ENCODE data around the gene TIMP2. TPM values are rescaled to one million over a fixed set of nuclear protein-coding genes. Genes with fewer than 3 reads are reported as not detected.

TIMP2 gene
- total RNA-seq, 1 experiment from 2014 or later: 64.8 TPM

DNA sequence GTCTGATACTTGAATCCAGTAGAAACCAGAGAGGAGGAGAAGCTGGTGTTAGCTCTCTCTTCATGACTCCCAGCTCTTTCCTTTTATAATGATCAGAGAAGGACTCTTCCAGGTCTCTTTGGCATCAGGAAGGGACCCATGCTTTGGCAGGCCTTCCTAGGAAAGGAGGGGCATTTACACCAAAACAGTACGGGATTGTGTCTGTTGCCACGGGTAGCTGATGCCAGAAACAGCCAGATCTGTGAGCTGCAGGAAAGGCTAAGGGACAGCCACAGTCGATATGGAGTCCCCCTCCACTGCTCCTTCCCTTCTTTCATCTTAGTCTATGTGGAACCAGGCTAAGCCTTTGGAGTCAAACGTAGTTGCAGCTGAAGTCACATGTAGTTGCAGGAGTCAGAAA, 31.5 kb downstream of the TIMP2 start:
- Histone ChIP-seq H3K27me3 (ENCODE audit: insufficient read depth, low read length) (no peaks in the 10 kb centered on the region), H3K36me3 (ENCODE audit: control insufficient read depth in 1 of 2, insufficient read depth in 2 of 2, low read length in 2 of 2) (no peaks in the 10 kb centered on the region), H3K4me1 (ENCODE audit: control insufficient read depth in 1 of 2, insufficient read depth in 2 of 2, low read length in 2 of 2) (peaks cover 0 to 8% of the 10 kb centered on the region in 2 experiments; a peak in 1 of 4 replicates), H3K9me3 (ENCODE audit: control insufficient read depth in 1 of 2, insufficient read depth in 1 of 2, low read depth in 1 of 2, low read length in 2 of 2) (no peaks in the 10 kb centered on the region), H3K27ac (ENCODE audit: low read depth, low read length) (no peak overlapping the region), H2AFZ (ENCODE audit: low read depth, low read length, poor library complexity, severe bottlenecking) (no peak overlapping the region), H3K79me2 (ENCODE audit: insufficient read depth, low read length) (peaks cover 6% of the 10 kb centered on the region; the same call in 1 of the 2 replicates), H4K20me1 (ENCODE audit: insufficient read depth) (no peaks in the 10 kb centered on the region), H3K9ac (ENCODE audit: low read length) (no peak overlapping the region), H3K4me3 (replicated peaks in 1 of 2; ENCODE audit: low read depth in 1 of 2, low read length in 2 of 2) (no peak overlapping the region), H3K4me2 (ENCODE audit: low read length) (no peak overlapping the region), H3K9me2 (ENCODE audit: insufficient read depth) (no peaks in the 10 kb centered on the region)
- no TSS peak for BruUV-seq (replicated peaks)
- ChIA-PET POLR2A (interaction anchor here (0.8 kb wide), 1 partner anchor 29 kb away, joined by 3 read pairs; no protein-coding TSS in a partner anchor), RAD21 (ENCODE audit: low non-redundant PET in 1 of 2, low total read pairs in 2 of 2, uncharacterized antibody in 2 of 2, unreplicated experiment in 2 of 2) (no interaction called here), CTCF (interaction anchor here (0.6 kb wide), 1 partner anchor 28 kb away, joined by 3 read pairs; no protein-coding TSS in a partner anchor)
- no peak for DNase-seq (ENCODE audit: low read depth, low spot score)
- intact Hi-C loops (cut with micrococcal nuclease): no loop called here
- TF ChIP-seq POLR2A (IDR thresholded peaks at IDR 0.05; ENCODE audit: borderline replicate concordance, extremely low read depth, insufficient read depth, insufficient read length): no peak
- TF ChIP-seq YY1 (IDR thresholded peaks at IDR 0.05; ENCODE audit: extremely low read depth, insufficient replicate concordance, low read depth, low read length): no peak
- no peak for ATAC-seq

- H2AFZ ChIP-seq (ENCODE audit: low read depth, low read length, poor library complexity, severe bottlenecking): no peak overlapping the region
- BruUV-seq (replicated peaks): no TSS peak
- ChIA-PET RAD21 (ENCODE audit: low non-redundant PET in 1 of 2, low total read pairs in 2 of 2, uncharacterized antibody in 2 of 2, unreplicated experiment in 2 of 2) (no interaction called here), POLR2A (no interaction called here), CTCF (no interaction called here)
- H3K4me2 ChIP-seq (ENCODE audit: low read length): no peak overlapping the region
- no peak overlapping the region for H3K27ac ChIP-seq (ENCODE audit: low read depth, low read length)
- no peak overlapping the region for H3K4me3 ChIP-seq (replicated peaks in 1 of 2; ENCODE audit: low read depth in 1 of 2, low read length in 2 of 2)
- peaks cover 0 to 8% of the 10 kb centered on the region in 2 experiments; a peak in 1 of 4 replicates for H3K4me1 ChIP-seq (ENCODE audit: control insufficient read depth in 1 of 2, insufficient read depth in 2 of 2, low read length in 2 of 2)
- no peak overlapping the region for H3K9ac ChIP-seq (ENCODE audit: low read length)
- DNase-seq (ENCODE audit: low read depth, low spot score) (no peak), ATAC-seq (0 out of 2 replicates have a peak, but pooled peaks have one; percentile 28)
- H3K27me3 ChIP-seq (ENCODE audit: insufficient read depth, low read length): no peaks in the 10 kb centered on the region
- intact Hi-C loops (cut with micrococcal nuclease): no loop called here
- H3K9me2 ChIP-seq (ENCODE audit: insufficient read depth): no peaks in the 10 kb centered on the region
- H3K36me3 ChIP-seq (ENCODE audit: control insufficient read depth in 1 of 2, insufficient read depth in 2 of 2, low read length in 2 of 2): no peaks in the 10 kb centered on the region
- peaks cover 6% of the 10 kb centered on the region; the same call in 1 of the 2 replicates for H3K79me2 ChIP-seq (ENCODE audit: insufficient read depth, low read length)
- no peaks in the 10 kb centered on the region for H4K20me1 ChIP-seq (ENCODE audit: insufficient read depth)
- H3K9me3 ChIP-seq (ENCODE audit: control insufficient read depth in 1 of 2, insufficient read depth in 1 of 2, low read depth in 1 of 2, low read length in 2 of 2): no peaks in the 10 kb centered on the region
- TF ChIP-seq ZNF274 (IDR thresholded peaks at IDR 0.05; ENCODE audit: low read depth, low read length) (no peak), YY1 (IDR thresholded peaks at IDR 0.05; ENCODE audit: extremely low read depth, insufficient replicate concordance, low read depth, low read length) (no peak), ATF3 (IDR thresholded peaks at IDR 0.05) (no peak), RAD21 (IDR thresholded peaks at IDR 0.05; ENCODE audit: low read depth) (no peak), EGR1 (IDR thresholded peaks at IDR 0.05; ENCODE audit: low read depth) (no peak), ZBTB33 (IDR thresholded peaks at IDR 0.05; ENCODE audit: extremely low read depth, insufficient replicate concordance, low read length) (no peak), POLR2AphosphoS5 (IDR thresholded peaks at IDR 0.05; ENCODE audit: low read depth, low read length) (no peak), FOSL1 (IDR thresholded peaks at IDR 0.05; ENCODE audit: low read depth) (no peak), JUND (IDR thresholded peaks at IDR 0.05) (no peak), SP1 (IDR thresholded peaks at IDR 0.05; ENCODE audit: low read depth) (no peak), SRF (IDR thresholded peaks at IDR 0.05; ENCODE audit: low read depth) (no peak), MAX (IDR thresholded peaks at IDR 0.05) (no peak), ELF1 (IDR thresholded peaks at IDR 0.05; ENCODE audit: borderline replicate concordance, low read depth) (no peak), SIN3A (IDR thresholded peaks at IDR 0.05; ENCODE audit: low read depth) (no peak), EZH2phosphoT487 (IDR thresholded peaks at IDR 0.05; ENCODE audit: borderline replicate concordance) (no peak), POLR2A (IDR thresholded peaks at IDR 0.05; ENCODE audit: borderline replicate concordance, extremely low read depth, insufficient read depth, insufficient read length) (no peak)
- TF ChIP-seq, protein P1, sequence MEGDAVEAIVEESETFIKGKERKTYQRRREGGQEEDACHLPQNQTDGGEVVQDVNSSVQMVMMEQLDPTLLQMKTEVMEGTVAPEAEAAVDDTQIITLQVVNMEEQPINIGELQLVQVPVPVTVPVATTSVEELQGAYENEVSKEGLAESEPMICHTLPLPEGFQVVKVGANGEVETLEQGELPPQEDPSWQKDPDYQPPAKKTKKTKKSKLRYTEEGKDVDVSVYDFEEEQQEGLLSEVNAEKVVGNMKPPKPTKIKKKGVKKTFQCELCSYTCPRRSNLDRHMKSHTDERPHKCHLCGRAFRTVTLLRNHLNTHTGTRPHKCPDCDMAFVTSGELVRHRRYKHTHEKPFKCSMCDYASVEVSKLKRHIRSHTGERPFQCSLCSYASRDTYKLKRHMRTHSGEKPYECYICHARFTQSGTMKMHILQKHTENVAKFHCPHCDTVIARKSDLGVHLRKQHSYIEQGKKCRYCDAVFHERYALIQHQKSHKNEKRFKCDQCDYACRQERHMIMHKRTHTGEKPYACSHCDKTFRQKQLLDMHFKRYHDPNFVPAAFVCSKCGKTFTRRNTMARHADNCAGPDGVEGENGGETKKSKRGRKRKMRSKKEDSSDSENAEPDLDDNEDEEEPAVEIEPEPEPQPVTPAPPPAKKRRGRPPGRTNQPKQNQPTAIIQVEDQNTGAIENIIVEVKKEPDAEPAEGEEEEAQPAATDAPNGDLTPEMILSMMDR (IDR thresholded peaks at IDR 0.05 in 2 of 3, conservative IDR thresholded peaks at IDR 0.05 in 1 of 3; ENCODE audit: borderline replicate concordance in 1 of 3, insufficient read depth in 1 of 3, low read depth in 2 of 3, low read length in 2 of 3): no peak
Observed at GRCh38 chr17:78892936-78893379, 32.2 kb downstream of the TIMP2 start.

All from HCT116 (cell line).